GM12878 (cell line): ENCODE results near the gene SLC9A8. TPM values are rescaled to one million over a fixed set of nuclear protein-coding genes. Genes with fewer than 3 reads are reported as not detected.

ENCODE experiments used
- ATAC-seq: fragments of 200-7000 bp; cut with Tn5 transposase; 3 replicates; pipeline ENCODE4 v1.9.1; 2020; ENCODE audit warnings: mild to moderate bottlenecking, moderate library complexity
- BruUV-seq: library from RNA; stranded (reverse); fragments of 400-500 nt; replicated peaks from 2 replicates; lab custom pipeline; 2021; lab: Mats Ljungman, UMichigan
- CTCF ChIA-PET: fragments of 300-600 bp; sonication (Branson Sonifier 250); formaldehyde crosslinking; extraction: SDS; loops from one replicate; lab custom pipeline; 2021; ENCODE audit warnings: inconsistent platforms; lab: Yijun Ruan, JAX
- POLR2A ChIA-PET: fragments of 350-600 bp; formaldehyde crosslinking; extraction: SDS; loops from one replicate; lab custom pipeline; 2021; ENCODE audit warnings: inconsistent platforms; lab: Charles Lee
- RAD21 ChIA-PET: fragments of 300-600 bp; sonication (Branson Sonifier 250); formaldehyde crosslinking; loops from one replicate; lab custom pipeline; 2023; ENCODE audit warnings: antibody characterized with exemption; ENCODE audit not compliant: unreplicated experiment; lab: Charles Lee
- SMC1A ChIA-PET: fragments of 300-600 bp; sonication (Branson Sonifier 250); formaldehyde crosslinking; loops from one replicate; lab custom pipeline; 2023; ENCODE audit not compliant: unreplicated experiment, uncharacterized antibody; lab: Charles Lee
- DNase-seq: peaks from one replicate; pipeline ENCODE4 v3.0.0-alpha.2; 2011; ENCODE audit warnings: low read depth, low spot score
- FAIRE-seq: peaks from 3 replicates; lab custom pipeline; 2011; peaks lifted over from hg19 to GRCh38; lab: Jason Lieb, UNC
- H2AFZ ChIP-seq: 2 replicates; pipeline ENCODE4 v1.6.0; 2011; ENCODE audit warnings: low read depth, low read length, control low read depth; ENCODE audit not compliant: control insufficient read depth
- H3K27ac ChIP-seq: 2 replicates; pipeline ENCODE4 v1.5.1; 2011; ENCODE audit warnings: control low read depth; ENCODE audit not compliant: control insufficient read depth, insufficient read depth
- H3K27me3 ChIP-seq, 2 experiments: replicated peaks in 1 of 2; 2 replicates each; pipeline versions ENCODE4 v1.6.0 to v1.6.1; 2011; ENCODE audit warnings: low read length in 1 of 2; ENCODE audit not compliant: control insufficient read depth in 2 of 2, insufficient read depth in 2 of 2
- H3K36me3 ChIP-seq, 2 experiments: 2 replicates each; pipeline ENCODE4 v1.5.1; 2011; ENCODE audit warnings: low read length in 1 of 2; ENCODE audit not compliant: control insufficient read depth in 2 of 2, insufficient read depth in 2 of 2
- H3K4me1 ChIP-seq: 2 replicates; pipeline ENCODE4 v1.6.1; 2011; ENCODE audit warnings: mild to moderate bottlenecking, low read length, moderate library complexity, mixed read lengths; ENCODE audit not compliant: control insufficient read depth, insufficient read depth
- H3K4me2 ChIP-seq: 2 replicates; pipeline ENCODE4 v1.6.0; 2011; ENCODE audit warnings: control low read depth; ENCODE audit not compliant: control insufficient read depth, insufficient read depth
- H3K4me3 ChIP-seq: fragments of 200-600 bp; sonication (generic); 2 replicates; pipeline ENCODE4 v1.5.1; 2016
- H3K79me2 ChIP-seq: 2 replicates; pipeline ENCODE4 v1.6.0; 2011; ENCODE audit warnings: low read length; ENCODE audit not compliant: control insufficient read depth, insufficient read depth
- H3K9ac ChIP-seq: 2 replicates; pipeline ENCODE4 v1.8.0; 2011; ENCODE audit warnings: low read length, control low read depth, mixed read lengths; ENCODE audit not compliant: control insufficient read depth, insufficient read depth
- H3K9me3 ChIP-seq: replicated peaks from 3 replicates; pipeline ENCODE4 v1.5.1; 2011; ENCODE audit warnings: mild to moderate bottlenecking, low read length; ENCODE audit not compliant: control insufficient read depth, insufficient read depth
- H4K20me1 ChIP-seq: 2 replicates; pipeline ENCODE4 v1.6.0; 2011; ENCODE audit not compliant: control insufficient read depth, insufficient read depth
- BCLAF1 ChIP-seq: fragments of 450-650 bp; IDR thresholded peaks from 2 replicates; pipeline ENCODE4 v1.6.1; 2017; ENCODE audit warnings: antibody characterized with exemption, mild to moderate bottlenecking, moderate library complexity
- CHD1 ChIP-seq: IDR thresholded peaks from 2 replicates; pipeline ENCODE4 v1.6.1; 2012; ENCODE audit warnings: low read depth, low read length, improper control_type of control experiment
- CHD2 ChIP-seq: IDR thresholded peaks from 2 replicates; pipeline ENCODE4 v1.6.1; 2011; ENCODE audit warnings: low read depth, low read length, improper control_type of control experiment, borderline replicate concordance
- CREM ChIP-seq: IDR thresholded peaks from 2 replicates; pipeline ENCODE4 v1.6.1; 2014; ENCODE audit warnings: antibody characterized with exemption, low read depth
- JUNB ChIP-seq: IDR thresholded peaks from 2 replicates; pipeline ENCODE4 v1.6.1; 2016; ENCODE audit warnings: antibody characterized with exemption, mild to moderate bottlenecking
- LARP7 ChIP-seq: fragments of 450-650 bp; IDR thresholded peaks from 2 replicates; pipeline ENCODE4 v1.6.1; 2017; ENCODE audit warnings: mild to moderate bottlenecking
- NR2C2 ChIP-seq: IDR thresholded peaks from 2 replicates; pipeline ENCODE4 v1.6.1; 2011; ENCODE audit warnings: borderline replicate concordance, low read depth; ENCODE audit not compliant: control insufficient read depth, insufficient read length
- NRF1 ChIP-seq: conservative IDR thresholded peaks from 2 replicates; pipeline ENCODE4 v1.6.1; 2011; ENCODE audit warnings: mild to moderate bottlenecking, low read depth, low read length, improper control_type of control experiment
- SPI1 ChIP-seq: IDR thresholded peaks from 2 replicates; pipeline ENCODE4 v1.6.1; 2011; ENCODE audit warnings: low read depth, mild to moderate bottlenecking, low read length, moderate library complexity, borderline replicate concordance; ENCODE audit not compliant: insufficient read depth
- SUZ12 ChIP-seq: fragments of 200-600 bp; sonication (generic); IDR thresholded peaks from one replicate; pipeline ENCODE4 v1.6.1; 2018; ENCODE audit warnings: antibody characterized with exemption, mild to moderate bottlenecking; ENCODE audit not compliant: unreplicated experiment
- ZBTB40 ChIP-seq: fragments of 450-650 bp; IDR thresholded peaks from 2 replicates; pipeline ENCODE4 v1.6.1; 2016; ENCODE audit warnings: mild to moderate bottlenecking, moderate library complexity, borderline replicate concordance
- ZNF24 ChIP-seq: fragments of 450-650 bp; IDR thresholded peaks from 2 replicates; pipeline ENCODE4 v1.6.1; 2017; ENCODE audit warnings: antibody characterized with exemption, mild to moderate bottlenecking
- WGBS: methylation state at CpG from one replicate; pipeline ENCODE4 v1.1.6; 2016; ENCODE audit warnings: low lambda C conversion rate; ENCODE audit not compliant: insufficient replicate concordance, insufficient coverage; ENCODE audit errors: missing lambda C conversion rate; 5-methylcytosine and 5-hydroxymethylcytosine counted together
- in situ Hi-C: fragments of 300-500 bp; cut with MboI; formaldehyde crosslinking; loops from 9 replicates; pipeline ENCODE4 v1.14.3; 2018; ENCODE audit warnings: mixed read lengths
- intact Hi-C: fragments of 100-400 bp; cut with micrococcal nuclease; formaldehyde crosslinking; loops from one replicate; pipeline ENCODE4 v1.14.2; 2022; ENCODE audit not compliant: unreplicated experiment
- polyA plus RNA-seq, 11 experiments: library from polyadenylated mRNA; depleted of rRNA in 4 of 11; unstranded in 6 of 11; stranded (reverse) in 5 of 11; fragments of >200 nt; fragmentation: Nextera tagmentation in 4 of 11; fragmentation: Illumina TruSeq in 1 of 11; extraction: Ambion mirVana in 4 of 11; extraction: Trizol in 1 of 11; gene quantifications; 1 replicate in 1 of 11; 2 replicates in 10 of 11; pipeline versions ENCODE4 v1.2.1 to v1.2.3, GENCODE V29; 2011 to 2016; ENCODE audit warnings: inconsistent platforms in 2 of 11, missing spikeins in 2 of 11, low read depth in 1 of 11
- total RNA-seq, 4 experiments: library from RNA; depleted of rRNA in 3 of 4; stranded (reverse); fragments of >200 nt in 3 of 4; fragmentation: Illumina TruSeq in 1 of 4; extraction: Trizol in 1 of 4; gene quantifications; 2 replicates each; pipeline versions ENCODE4 v1.2.1 to v1.2.3, GENCODE V29; 2013 to 2021

The SLC9A8 gene
- total and polyA plus RNA-seq, 10 of the 15 experiments (the other 5 are each of a cell fraction or from before 2014, with no cell fraction given): 0.40 to 15.5 (median 6.5) TPM

GRCh38 chr20:49856904-49857303 is 44.3 kb downstream of the SLC9A8 start:
- in situ Hi-C loops: loop anchor here (25.0 kb wide), 1 partner anchor 520 kb away; no protein-coding TSS in a partner anchor
- H3K9me3 ChIP-seq: no peaks in the 10 kb centered on the region

GRCh38 chr20:49858076-49858585 is 45.5 kb downstream of the SLC9A8 start:
- H2AFZ ChIP-seq: no peak overlapping the region
- H3K9ac ChIP-seq: no peak overlapping the region
- peaks cover 16 to 17% of the 10 kb centered on the region in 2 experiments for H3K36me3 ChIP-seq
- no peak for DNase-seq
- SMC1A ChIA-PET: no interaction called here
- H3K27ac ChIP-seq: no peak overlapping the region
- H3K9me3 ChIP-seq: no peaks in the 10 kb centered on the region
- no peaks in the 10 kb centered on the region for H3K79me2 ChIP-seq
- no peaks in the 10 kb centered on the region for H3K27me3 ChIP-seq
- no peak for FAIRE-seq
- no peak for ATAC-seq
- no peaks in the 10 kb centered on the region for H4K20me1 ChIP-seq
- 97% methylated on average over 2 of the region's 2 CpGs for WGBS
- RAD21 ChIA-PET: no interaction called here
- POLR2A ChIA-PET: no interaction called here
- no TSS peak for BruUV-seq
- intact Hi-C loops (no loop called here), in situ Hi-C loops (loop anchor here (25.0 kb wide), 1 partner anchor 521 kb away; no protein-coding TSS in a partner anchor)
- no peak overlapping the region for H3K4me3 ChIP-seq
- H3K4me2 ChIP-seq: no peak overlapping the region
- H3K4me1 ChIP-seq: no peaks in the 10 kb centered on the region
- CTCF ChIA-PET: interaction anchor here (0.6 to 3.8 kb wide), 5 partner anchors 8 to 1268 kb away, joined by 3 to 16 read pairs (median 4); no protein-coding TSS in a partner anchor
- TF ChIP-seq CHD1: no peak
- TF ChIP-seq NRF1: no peak
- TF ChIP-seq LARP7: no peak
- no peak for TF ChIP-seq CREM
- TF ChIP-seq CHD2: no peak
- no peak for TF ChIP-seq SUZ12
- TF ChIP-seq JUNB: no peak
- TF ChIP-seq BCLAF1: no peak
- no peak for TF ChIP-seq ZBTB40

More at GRCh38 chr20:49856904-49857303, 44.3 kb downstream of the SLC9A8 start:
- ChIA-PET RAD21 (no interaction called here), CTCF (interaction anchor here (0.5 to 3.8 kb wide), 5 partner anchors 10 to 705 kb away, joined by 3 to 16 read pairs (median 4); no protein-coding TSS in a partner anchor), POLR2A (no interaction called here)
- H4K20me1 ChIP-seq: no peaks in the 10 kb centered on the region
- no peak for ATAC-seq
- no peaks in the 10 kb centered on the region for H3K27me3 ChIP-seq
- H3K4me2 ChIP-seq: no peak overlapping the region
- H3K4me3 ChIP-seq: no peak overlapping the region
- no peak overlapping the region for H3K27ac ChIP-seq
- no peak for DNase-seq
- no TSS peak for BruUV-seq
- no peaks in the 10 kb centered on the region for H3K4me1 ChIP-seq
- TF ChIP-seq NR2C2: no peak
- TF ChIP-seq ZNF24: no peak
- TF ChIP-seq SPI1: no peak
- TF ChIP-seq, all 136 proteins: peak for 0
- no peak overlapping the region for H3K9ac ChIP-seq
- peaks cover 16 to 17% of the 10 kb centered on the region in 2 experiments for H3K36me3 ChIP-seq
- 100% methylated on average over 3 of the region's 3 CpGs for WGBS
- SMC1A ChIA-PET: interaction anchor here (1.0 kb wide), 1 partner anchor 10 kb away, joined by 4 read pairs; no protein-coding TSS in a partner anchor
- intact Hi-C loops: no loop called here
- H3K79me2 ChIP-seq: no peaks in the 10 kb centered on the region
- no peak for FAIRE-seq
- no peak overlapping the region for H2AFZ ChIP-seq
